K562 (cell line): ENCODE results near the gene SP6. TPM values are rescaled to one million over a fixed set of nuclear protein-coding genes. Genes with fewer than 3 reads are reported as not detected.
A peak's percentile ranks its signal among the peaks of the same experiment; 100 is the strongest.

ENCODE experiments used
- BRF2 ChIP-seq: IDR thresholded peaks from 3 replicates; pipeline ENCODE4 v1.6.1; 2011; ENCODE audit warnings: borderline replicate concordance, mild to moderate bottlenecking; ENCODE audit not compliant: insufficient read length, insufficient read depth
- CBFA2T2 ChIP-seq: fragments of 450-650 bp; conservative IDR thresholded peaks from 2 replicates; pipeline ENCODE4 v1.6.1; 2017; ENCODE audit warnings: mild to moderate bottlenecking
- E2F5 ChIP-seq: sonication (generic); formaldehyde crosslinking; IDR thresholded peaks from 2 replicates; pipeline ENCODE4 v1.8.0; 2022; ENCODE audit warnings: mild to moderate bottlenecking, missing genetic modification reagents
- ELF1 ChIP-seq: fragments of 200-800 bp; sonication (Bioruptor generic); IDR thresholded peaks from 2 replicates; pipeline ENCODE4 v1.6.1; 2016; ENCODE audit warnings: missing genetic modification characterization, missing compliant biosample characterization
- FOXA3 ChIP-seq, 2 experiments: fragments of 450-650 bp in 1 of 2; sonication (generic) in 1 of 2; formaldehyde crosslinking; IDR thresholded peaks in 1 of 2; conservative IDR thresholded peaks in 1 of 2; 2 replicates each; pipeline versions ENCODE4 v1.4.0 to v1.8.0; 2020 to 2022; ENCODE audit warnings: mild to moderate bottlenecking in 2 of 2, missing genetic modification reagents in 1 of 2
- FOXP4 ChIP-seq: sonication (generic); formaldehyde crosslinking; IDR thresholded peaks from 2 replicates; pipeline ENCODE4 v1.8.0; 2022; ENCODE audit warnings: mild to moderate bottlenecking, missing genetic modification reagents, borderline replicate concordance
- KLF16 ChIP-seq: IDR thresholded peaks from 2 replicates; pipeline ENCODE4 v1.6.1; 2016; ENCODE audit warnings: antibody characterized with exemption
- MECOM ChIP-seq: fragments of 250-450 bp; sonication (Bioruptor Pico); IDR thresholded peaks from 2 replicates; pipeline ENCODE4 v1.8.0; 2022; ENCODE audit warnings: inconsistent platforms
- NCOA6 ChIP-seq: fragments of 450-650 bp; IDR thresholded peaks from 2 replicates; pipeline ENCODE4 v1.6.1; 2017; ENCODE audit warnings: mild to moderate bottlenecking
- PCBP1 ChIP-seq: fragments of 200-400 bp; formaldehyde crosslinking; IDR thresholded peaks from 2 replicates; pipeline ENCODE4 v1.6.1; 2018; ENCODE audit warnings: mild to moderate bottlenecking, low read depth, low read length; ENCODE audit not compliant: poor library complexity, severe bottlenecking
- RAD51 ChIP-seq: fragments of 450-650 bp; IDR thresholded peaks from 2 replicates; pipeline ENCODE4 v1.7.1; 2016; ENCODE audit warnings: low read depth, mild to moderate bottlenecking, borderline replicate concordance
- RBM22 ChIP-seq: fragments of 200-400 bp; formaldehyde crosslinking; IDR thresholded peaks from 2 replicates; pipeline ENCODE4 v1.6.1; 2018; ENCODE audit warnings: low read length, low read depth; ENCODE audit not compliant: poor library complexity, severe bottlenecking
- SMARCE1 ChIP-seq: fragments of 450-650 bp; IDR thresholded peaks from 2 replicates; pipeline ENCODE4 v1.7.1; 2016; ENCODE audit warnings: mild to moderate bottlenecking
- STAG1 ChIP-seq: sonication (generic); formaldehyde crosslinking; IDR thresholded peaks from 2 replicates; pipeline ENCODE4 v1.5.0; 2020; ENCODE audit warnings: missing genetic modification reagents, borderline replicate concordance
- TEAD1 ChIP-seq, 2 experiments: fragments of 450-650 bp in 1 of 2; sonication (generic) in 1 of 2; formaldehyde crosslinking; IDR thresholded peaks; 2 replicates each; pipeline versions ENCODE4 v1.4.0 to v1.8.0; 2020 to 2022; ENCODE audit warnings: mild to moderate bottlenecking in 2 of 2, missing genetic modification reagents in 1 of 2
- ZBTB7A ChIP-seq: IDR thresholded peaks from 2 replicates; pipeline ENCODE4 v1.6.1; 2011; ENCODE audit warnings: low read depth, mild to moderate bottlenecking, low read length, moderate library complexity, borderline replicate concordance; ENCODE audit not compliant: control insufficient read depth
- ZNF134 ChIP-seq: fragments of 250-450 bp; sonication (Bioruptor Pico); conservative IDR thresholded peaks from 2 replicates; pipeline ENCODE4 v1.4.0; 2020
- ZNF224 ChIP-seq: sonication (generic); formaldehyde crosslinking; IDR thresholded peaks from 2 replicates; pipeline ENCODE4 v1.8.0; 2022; ENCODE audit warnings: mild to moderate bottlenecking, missing genetic modification reagents
- ZNF263 ChIP-seq: sonication (generic); formaldehyde crosslinking; IDR thresholded peaks from 2 replicates; pipeline ENCODE4 v1.8.0; 2022; ENCODE audit warnings: mild to moderate bottlenecking, missing genetic modification reagents, borderline replicate concordance
- ZNF408 ChIP-seq: fragments of 250-450 bp; sonication (Bioruptor Pico); IDR thresholded peaks from 2 replicates; pipeline ENCODE4 v1.4.0; 2020; ENCODE audit warnings: low read depth, mild to moderate bottlenecking, moderate library complexity
- ZNF668 ChIP-seq: fragments of 250-450 bp; sonication (Bioruptor Pico); IDR thresholded peaks from 2 replicates; pipeline ENCODE4 v1.8.0; 2022; ENCODE audit warnings: mild to moderate bottlenecking, inconsistent platforms
- polyA plus RNA-seq, 8 experiments: library from polyadenylated mRNA; depleted of rRNA in 4 of 8; stranded (reverse) in 5 of 8; unstranded in 3 of 8; fragments of >200 nt; fragmentation: Nextera tagmentation in 2 of 8; fragmentation: Illumina TruSeq in 1 of 8; extraction: Ambion mirVana in 2 of 8; extraction: Trizol in 1 of 8; gene quantifications; 2 replicates each; pipeline versions ENCODE4 v1.2.1 to v1.2.3, GENCODE V29; 2011 to 2014; ENCODE audit warnings: inconsistent platforms in 1 of 8, missing spikeins in 1 of 8
- total RNA-seq, 7 experiments: library from RNA; depleted of rRNA in 6 of 7; stranded (reverse); fragments of >200 nt in 6 of 7; fragmentation: Illumina TruSeq in 2 of 7; extraction: Trizol in 2 of 7; gene quantifications; 2 replicates each; pipeline versions ENCODE4 v1.2.1 to v1.2.3, GENCODE V29; 2011 to 2021; ENCODE audit warnings: low replicate concordance in 1 of 7
- TF ChIP-seq, protein P1 (sequence below): IDR thresholded peaks from 2 replicates; pipeline ENCODE4 v1.6.1; 2011; ENCODE audit warnings: borderline replicate concordance, low read depth, mild to moderate bottlenecking, moderate library complexity, low read length; ENCODE audit not compliant: insufficient read depth, poor library complexity, severe bottlenecking

SP6 gene
- total and polyA plus RNA-seq, 9 of the 15 experiments (the other 6 are each of a cell fraction or from before 2014, with no cell fraction given): 0.11 to 7.9 (median 2.2) TPM

DNA sequence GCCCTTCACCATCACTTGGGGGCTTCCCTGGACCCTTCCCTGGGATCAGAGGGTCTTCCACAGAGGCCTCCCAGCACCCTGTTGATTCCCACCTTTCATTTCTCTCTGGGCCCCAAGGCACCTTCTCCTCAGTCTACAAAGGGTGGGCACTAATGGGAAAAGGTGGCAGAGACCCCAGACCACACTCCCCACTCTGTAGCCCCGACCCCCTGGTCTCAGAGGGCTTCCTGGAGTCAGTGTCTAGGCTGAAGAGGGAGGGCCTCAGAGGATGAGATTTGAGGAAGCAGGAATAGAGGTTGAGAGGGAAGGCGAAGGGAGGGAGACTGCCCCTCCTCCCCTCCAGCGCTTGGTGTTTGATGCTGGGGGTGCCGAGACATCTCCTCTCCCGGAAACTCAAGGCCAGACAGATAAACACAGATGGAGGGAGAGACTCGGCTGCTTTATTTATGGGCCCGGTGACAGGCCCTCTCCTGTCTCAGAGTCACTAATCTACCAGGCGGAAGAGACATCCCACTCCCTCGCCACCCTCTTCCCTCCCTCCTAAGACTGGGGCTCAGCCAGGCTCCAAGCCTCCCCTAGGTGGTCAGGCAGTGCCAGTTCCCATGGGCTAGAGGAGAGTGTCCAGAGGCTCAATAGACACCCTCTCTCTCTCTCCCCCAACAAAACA, 26.5 kb upstream of the SP6 start (continued):
- TF ChIP-seq PCBP1 (no peak), RAD51 (no peak; the same call in 1 of the 2 replicates), KLF16 (peak; percentile 75), TEAD1 (CRISPR knock-in tag; IDR thresholded peaks at IDR 0.05) (peak in 1 of 2 experiments; percentile 60; a peak in 1 of 4 replicates), ELF1 (tag) (peak; percentile 81), STAG1 (no peak), BRF2 (no peak), E2F5 (CRISPR knock-in tag) (no peak), ZNF134 (CRISPR knock-in tag) (peak; percentile 71), ZNF408 (CRISPR knock-in tag) (no peak), ZNF668 (CRISPR knock-in tag) (no peak), FOXP4 (CRISPR knock-in tag) (no peak), ZNF263 (CRISPR knock-in tag) (no peak; the same call in 1 of the 2 replicates), ZBTB7A (peak; percentile 32; the same call in 1 of the 2 replicates), RBM22 (no peak), MECOM (CRISPR knock-in tag) (peak; percentile 100), NCOA6 (no peak), ZNF224 (no peak), FOXA3 (CRISPR knock-in tag; conservative IDR thresholded peaks at IDR 0.05 in 1 of 2, IDR thresholded peaks at IDR 0.05 in 1 of 2) (peak in 1 of 2 experiments; percentile 24; a peak in 1 of 4 replicates), CBFA2T2 (peak; percentile 86), SMARCE1 (peak; percentile 80)
- TF ChIP-seq, protein P1, sequence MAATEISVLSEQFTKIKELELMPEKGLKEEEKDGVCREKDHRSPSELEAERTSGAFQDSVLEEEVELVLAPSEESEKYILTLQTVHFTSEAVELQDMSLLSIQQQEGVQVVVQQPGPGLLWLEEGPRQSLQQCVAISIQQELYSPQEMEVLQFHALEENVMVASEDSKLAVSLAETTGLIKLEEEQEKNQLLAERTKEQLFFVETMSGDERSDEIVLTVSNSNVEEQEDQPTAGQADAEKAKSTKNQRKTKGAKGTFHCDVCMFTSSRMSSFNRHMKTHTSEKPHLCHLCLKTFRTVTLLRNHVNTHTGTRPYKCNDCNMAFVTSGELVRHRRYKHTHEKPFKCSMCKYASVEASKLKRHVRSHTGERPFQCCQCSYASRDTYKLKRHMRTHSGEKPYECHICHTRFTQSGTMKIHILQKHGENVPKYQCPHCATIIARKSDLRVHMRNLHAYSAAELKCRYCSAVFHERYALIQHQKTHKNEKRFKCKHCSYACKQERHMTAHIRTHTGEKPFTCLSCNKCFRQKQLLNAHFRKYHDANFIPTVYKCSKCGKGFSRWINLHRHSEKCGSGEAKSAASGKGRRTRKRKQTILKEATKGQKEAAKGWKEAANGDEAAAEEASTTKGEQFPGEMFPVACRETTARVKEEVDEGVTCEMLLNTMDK: no peak
